Spleen (tissue), 7 donors: ENCODE results near the gene HOXC10.

Source experiments
- CTCF ChIP-seq, 11 experiments: fragments of 200-600 bp in 7 of 11; fragments of 450-650 bp in 4 of 11; sonication (generic) in 4 of 11; IDR thresholded peaks in 8 of 11; conservative IDR thresholded peaks in 3 of 11; 1 replicate in 7 of 11; 2 replicates in 4 of 11; pipeline versions ENCODE4 v1.4.0 to v1.8.0; 2016 to 2021; ENCODE audit warnings: antibody characterized with exemption in 11 of 11, inconsistent platforms in 4 of 11, mild to moderate bottlenecking in 1 of 11
- POLR2A ChIP-seq, 3 donors: fragments of 450-650 bp; IDR thresholded peaks; one replicate each; pipeline ENCODE4 v1.5.1; 2017; ENCODE audit warnings: antibody characterized with exemption in 3 of 3, mild to moderate bottlenecking in 1 of 3
- donor health status: DM: no; HTN: no; CAD: no; lungs with moderate emphysema.
- donor health status: DM: no; HTN: no; CAD: no.
- donor health status: DM: no; HTN: no; CAD: no.

- no peak for TF ChIP-seq POLR2A (IDR thresholded peaks at IDR 0.05)
- TF ChIP-seq CTCF (IDR thresholded peaks at IDR 0.05 in 8 of 11, conservative IDR thresholded peaks at IDR 0.05 in 3 of 11) = no peak
Observed at GRCh38 chr12:53959314-53959713, 25.6 kb upstream of the HOXC10 start.
